Measurements from ENCODE around the gene CHST3. TPM values are rescaled to one million over a fixed set of nuclear protein-coding genes. Genes with fewer than 3 reads are reported as not detected.

The CHST3 gene
- total RNA-seq, 1 donor from 2014 or later = 12.9 TPM

DNA sequence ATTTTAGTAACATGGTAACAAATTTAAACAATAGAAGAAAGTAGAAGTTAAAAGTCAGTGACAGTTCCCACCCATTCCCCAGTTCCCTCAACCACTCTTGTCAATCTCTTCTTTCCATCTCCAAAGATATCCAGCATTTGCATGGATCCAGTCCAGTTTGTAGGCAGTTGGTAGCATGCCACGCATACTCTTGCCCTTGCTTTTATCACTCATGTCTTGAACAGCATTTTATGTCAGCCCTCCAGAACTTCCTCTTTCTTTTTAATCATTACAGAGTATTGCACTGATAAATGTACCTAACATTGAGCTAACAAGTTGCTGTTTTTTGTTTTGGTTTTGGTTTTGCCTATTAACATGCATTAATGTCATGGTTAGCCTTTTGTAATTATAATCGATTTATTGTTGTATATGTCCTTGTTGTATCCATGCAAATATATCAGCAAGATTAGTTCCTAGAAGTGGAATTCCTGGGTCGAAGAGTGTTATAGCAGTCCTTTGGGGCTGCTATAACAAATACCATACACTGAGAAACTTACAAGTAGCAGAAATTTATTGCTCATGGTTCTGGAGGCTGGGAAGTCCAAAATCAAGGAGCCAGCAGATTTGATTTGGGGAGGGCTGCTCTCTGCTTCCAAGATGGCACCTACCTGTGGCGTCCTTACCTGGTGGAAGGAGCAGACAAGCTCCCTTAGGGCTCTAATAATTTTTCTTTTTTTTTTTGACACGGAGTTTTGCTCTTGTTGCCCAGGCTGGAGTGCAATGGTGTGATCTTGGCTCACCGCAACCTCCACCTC lies 25.7 kb downstream of the CHST3 start:
- peaks cover 4% of the 10 kb centered on the region for H3K36me3 Mint-ChIP-seq (ENCODE audit: insufficient read depth)
- no peak for DNase-seq (ENCODE audit: low spot score, unreplicated experiment)
- H3K9me3 Mint-ChIP-seq (ENCODE audit: low read depth) = peaks cover 8% of the 10 kb centered on the region
- no peaks in the 10 kb centered on the region for H3K27me3 Mint-ChIP-seq
- no peaks in the 10 kb centered on the region for H3K4me1 Mint-ChIP-seq (ENCODE audit: low read depth)
- no peak overlapping the region for H3K27ac Mint-ChIP-seq
- no peak overlapping the region for H3K4me3 Mint-ChIP-seq (ENCODE audit: low read depth)
- TF ChIP-seq, protein P1, sequence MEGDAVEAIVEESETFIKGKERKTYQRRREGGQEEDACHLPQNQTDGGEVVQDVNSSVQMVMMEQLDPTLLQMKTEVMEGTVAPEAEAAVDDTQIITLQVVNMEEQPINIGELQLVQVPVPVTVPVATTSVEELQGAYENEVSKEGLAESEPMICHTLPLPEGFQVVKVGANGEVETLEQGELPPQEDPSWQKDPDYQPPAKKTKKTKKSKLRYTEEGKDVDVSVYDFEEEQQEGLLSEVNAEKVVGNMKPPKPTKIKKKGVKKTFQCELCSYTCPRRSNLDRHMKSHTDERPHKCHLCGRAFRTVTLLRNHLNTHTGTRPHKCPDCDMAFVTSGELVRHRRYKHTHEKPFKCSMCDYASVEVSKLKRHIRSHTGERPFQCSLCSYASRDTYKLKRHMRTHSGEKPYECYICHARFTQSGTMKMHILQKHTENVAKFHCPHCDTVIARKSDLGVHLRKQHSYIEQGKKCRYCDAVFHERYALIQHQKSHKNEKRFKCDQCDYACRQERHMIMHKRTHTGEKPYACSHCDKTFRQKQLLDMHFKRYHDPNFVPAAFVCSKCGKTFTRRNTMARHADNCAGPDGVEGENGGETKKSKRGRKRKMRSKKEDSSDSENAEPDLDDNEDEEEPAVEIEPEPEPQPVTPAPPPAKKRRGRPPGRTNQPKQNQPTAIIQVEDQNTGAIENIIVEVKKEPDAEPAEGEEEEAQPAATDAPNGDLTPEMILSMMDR (IDR thresholded peaks at IDR 0.05; ENCODE audit: unreplicated experiment) = no peak

DNA sequence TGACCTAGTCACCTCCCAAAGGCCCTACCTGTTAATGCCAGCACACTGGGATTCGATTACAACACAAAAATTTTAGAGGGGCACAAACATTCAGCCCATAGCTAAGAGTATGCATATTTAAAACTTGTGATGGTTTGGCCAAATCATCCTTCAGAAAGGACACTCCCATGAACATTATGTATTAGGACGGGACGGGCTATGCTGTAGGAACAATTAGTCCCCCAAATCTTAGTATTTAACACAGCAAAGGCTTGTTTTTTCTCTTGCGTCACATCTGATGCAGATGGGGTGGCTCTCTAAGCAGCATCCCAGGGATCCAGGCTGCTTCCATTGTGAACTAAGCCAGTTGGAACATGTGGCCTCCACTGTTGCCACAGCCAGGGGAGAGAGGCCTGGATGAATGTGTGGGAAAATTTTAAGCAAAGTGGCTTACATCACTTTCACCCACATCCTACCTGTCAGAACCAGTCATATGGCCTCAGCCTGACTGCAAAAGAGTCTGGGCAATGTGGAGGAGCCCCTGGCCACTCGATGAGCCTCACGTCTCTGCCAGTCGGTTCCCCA lies 26.6 kb downstream of the CHST3 start:
- no peak overlapping the region for H3K27ac Mint-ChIP-seq
- H3K36me3 Mint-ChIP-seq (ENCODE audit: insufficient read depth) = peaks cover 4% of the 10 kb centered on the region
- TF ChIP-seq, protein P1 (IDR thresholded peaks at IDR 0.05; ENCODE audit: unreplicated experiment) = no peak
- peaks cover 8% of the 10 kb centered on the region for H3K9me3 Mint-ChIP-seq (ENCODE audit: low read depth)
- H3K4me1 Mint-ChIP-seq (ENCODE audit: low read depth) = no peaks in the 10 kb centered on the region
- no peak overlapping the region for H3K4me3 Mint-ChIP-seq (ENCODE audit: low read depth)
- H3K27me3 Mint-ChIP-seq = no peaks in the 10 kb centered on the region
- no peak for DNase-seq (ENCODE audit: low spot score, unreplicated experiment)

GRCh38 chr10:71995449-71995848 lies 31.3 kb downstream of the CHST3 start:
- H3K4me1 Mint-ChIP-seq (ENCODE audit: low read depth) = peaks cover 10% of the 10 kb centered on the region
- H3K27me3 Mint-ChIP-seq = no peaks in the 10 kb centered on the region

DNA sequence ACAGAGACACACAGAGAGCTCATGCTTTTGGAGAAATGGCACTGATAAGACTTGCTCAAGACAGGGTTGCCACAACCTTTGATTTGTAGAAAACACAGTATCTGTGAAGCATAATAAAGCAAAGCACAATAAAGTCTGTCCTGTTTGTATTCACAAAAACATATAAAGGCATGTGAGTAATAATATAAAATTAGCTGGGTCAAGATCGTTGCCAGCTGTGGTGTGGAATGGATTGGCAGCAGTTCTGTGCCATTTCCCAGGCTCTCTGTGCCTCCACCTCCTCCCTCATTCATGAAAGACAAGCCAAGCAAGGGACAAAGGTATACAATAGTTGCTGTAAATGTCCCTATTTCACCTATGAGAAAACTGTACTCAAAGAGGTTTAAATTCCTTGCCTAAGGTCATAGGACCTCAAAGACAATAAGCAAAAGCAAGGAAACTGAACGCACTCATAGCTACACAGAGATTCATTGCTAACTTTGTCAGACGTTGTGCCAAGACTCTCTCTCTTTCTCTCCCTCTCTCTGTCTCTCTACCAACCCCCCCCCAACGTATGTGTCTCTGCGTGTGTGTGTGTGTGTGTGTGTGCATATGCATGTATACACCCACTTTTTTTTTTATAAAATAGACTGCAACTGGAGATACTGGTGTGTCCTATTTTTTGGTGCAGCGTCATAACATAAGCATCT lies 31.8 kb downstream of the CHST3 start:
- Mint-ChIP-seq H3K9me3 (ENCODE audit: low read depth) (no peaks in the 10 kb centered on the region), H3K4me3 (ENCODE audit: low read depth) (no peak overlapping the region), H3K27ac (no peak overlapping the region), H3K36me3 (ENCODE audit: insufficient read depth) (no peaks in the 10 kb centered on the region), H3K27me3 (no peaks in the 10 kb centered on the region), H3K4me1 (ENCODE audit: low read depth) (peaks cover 10% of the 10 kb centered on the region)
- DNase-seq (ENCODE audit: low spot score, unreplicated experiment) = no peak
- TF ChIP-seq, protein P1 (IDR thresholded peaks at IDR 0.05; ENCODE audit: unreplicated experiment) = no peak

More at GRCh38 chr10:71995449-71995848, 31.3 kb downstream of the CHST3 start:
- H3K27ac Mint-ChIP-seq = no peak overlapping the region
- H3K9me3 Mint-ChIP-seq (ENCODE audit: low read depth) = no peaks in the 10 kb centered on the region
- H3K36me3 Mint-ChIP-seq (ENCODE audit: insufficient read depth) = no peaks in the 10 kb centered on the region
- DNase-seq (ENCODE audit: low spot score, unreplicated experiment) = no peak
- TF ChIP-seq, protein P1 (IDR thresholded peaks at IDR 0.05; ENCODE audit: unreplicated experiment) = no peak
- no peak overlapping the region for H3K4me3 Mint-ChIP-seq (ENCODE audit: low read depth)

DNA sequence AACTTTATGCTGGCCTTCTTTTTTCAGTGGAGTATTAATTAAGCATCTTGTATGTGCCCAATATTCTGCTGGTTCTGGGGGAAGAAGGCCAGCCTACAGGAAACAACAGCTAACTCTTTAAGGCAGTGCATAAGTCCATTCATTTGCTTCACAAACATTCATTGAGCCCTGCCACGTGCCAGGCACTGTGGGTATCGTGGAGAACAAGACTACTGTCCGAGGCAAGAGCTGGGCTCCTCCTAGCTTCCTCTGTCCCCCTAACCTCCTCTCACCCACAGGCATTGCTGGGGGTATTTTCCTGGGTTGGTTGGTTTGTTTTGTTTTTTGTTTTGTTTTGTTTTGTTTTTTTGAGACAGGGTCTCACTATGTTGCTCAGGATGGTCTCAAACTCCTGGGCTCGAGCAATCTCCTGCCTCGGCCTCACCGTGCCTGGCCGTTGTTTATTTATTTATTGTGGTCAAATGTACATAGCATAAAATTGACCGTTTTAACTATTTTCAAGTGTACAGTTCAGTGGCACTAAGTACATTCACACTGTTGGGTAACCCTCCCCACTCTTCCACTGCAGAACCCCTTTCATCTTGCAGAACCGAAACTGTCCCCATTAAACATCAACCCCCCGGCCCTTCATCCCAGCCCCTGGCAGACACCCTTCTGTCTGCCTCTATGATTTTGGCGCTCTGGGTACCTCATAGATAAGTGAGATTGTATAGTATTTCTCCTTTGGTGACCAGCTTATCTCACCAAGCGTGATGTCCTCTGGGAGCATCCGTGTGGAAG lies 32.6 kb downstream of the CHST3 start:
- no peak for DNase-seq (ENCODE audit: low spot score, unreplicated experiment)

More for the DNA sequence above, 32.6 kb downstream of the CHST3 start:
- peaks cover 10% of the 10 kb centered on the region for H3K4me1 Mint-ChIP-seq (ENCODE audit: low read depth)
- TF ChIP-seq, protein P1 (IDR thresholded peaks at IDR 0.05; ENCODE audit: unreplicated experiment) = no peak
- no peak overlapping the region for H3K4me3 Mint-ChIP-seq (ENCODE audit: low read depth)
- no peaks in the 10 kb centered on the region for H3K36me3 Mint-ChIP-seq (ENCODE audit: insufficient read depth)
- no peaks in the 10 kb centered on the region for H3K9me3 Mint-ChIP-seq (ENCODE audit: low read depth)
- peak overlapping the region; percentile 18 for H3K27ac Mint-ChIP-seq
- no peaks in the 10 kb centered on the region for H3K27me3 Mint-ChIP-seq

Data from progenitor cell of endocrine pancreas (in vitro differentiated cells).